HG02981 (cell line): ENCODE data around the gene TSSC4.

Experiments used
- ATAC-seq: cut with Tn5 transposase; IDR thresholded peaks from one replicate; pipeline ENCODE4 v1.9.1; 2021; ENCODE audit warnings: mild to moderate bottlenecking, moderate library complexity; ENCODE audit not compliant: unreplicated experiment

TSSC4 gene

GRCh38 chr11:2368851-2369180 lies 31.7 kb upstream of the TSSC4 start:
- ATAC-seq = no peak

GRCh38 chr11:2369320-2369719 lies 31.2 kb upstream of the TSSC4 start:
- ATAC-seq = no peak

DNA sequence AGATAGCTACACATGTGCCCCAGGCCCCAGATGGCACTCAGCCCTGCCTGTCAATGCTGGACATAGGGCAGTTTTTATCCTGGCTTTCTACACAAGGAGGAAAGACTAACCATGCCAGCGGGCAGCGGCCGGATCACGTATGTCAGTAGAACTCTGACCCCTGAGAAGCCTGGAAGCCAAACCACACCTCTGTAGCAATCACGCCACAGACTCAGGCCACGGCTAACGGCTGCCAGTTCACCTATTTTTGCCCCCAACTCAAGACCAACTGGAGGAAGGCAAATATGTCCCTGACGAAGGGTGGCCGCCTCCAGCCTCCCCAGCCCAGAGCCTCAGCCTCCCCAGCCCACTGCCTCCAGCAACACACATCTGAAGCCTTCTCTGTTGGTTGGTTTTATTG lies 30.7 kb upstream of the TSSC4 start:
- no peak for ATAC-seq

DNA sequence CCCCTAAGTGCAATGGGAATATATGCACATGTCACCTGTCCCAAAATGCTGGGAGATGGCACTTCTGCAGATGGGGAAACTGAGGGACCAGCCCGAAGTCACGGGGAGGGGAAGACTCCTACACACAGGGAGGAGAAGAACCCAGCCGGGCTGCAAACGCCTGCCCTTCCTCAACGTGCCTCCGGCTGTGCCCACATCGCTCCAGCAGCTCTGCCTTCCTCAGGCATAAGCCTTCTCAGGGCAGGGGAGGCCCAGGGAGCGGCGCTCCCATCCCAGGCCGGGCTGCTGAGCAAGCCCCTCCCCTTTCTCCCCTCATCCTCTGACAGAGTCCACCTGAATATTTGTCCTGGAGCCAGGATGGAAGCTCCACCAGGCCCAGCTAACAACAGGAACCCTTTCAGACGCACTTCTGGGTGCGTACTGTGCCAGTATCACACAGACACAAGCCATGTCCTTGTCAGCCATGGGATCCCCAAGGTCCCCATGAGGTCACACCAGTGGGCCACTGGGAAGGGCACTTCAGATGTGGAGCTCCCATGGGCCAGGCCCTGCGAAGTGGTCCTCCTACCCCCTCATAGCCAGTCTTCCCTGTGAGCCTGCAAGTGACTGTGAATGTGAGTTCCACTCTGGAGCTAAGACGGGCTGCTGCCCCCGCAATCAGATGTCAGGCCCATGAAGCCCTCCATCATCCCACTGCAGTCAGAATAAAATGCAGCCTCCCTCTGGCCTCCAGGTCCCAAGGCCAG lies 25.9 kb upstream of the TSSC4 start:
- no peak for ATAC-seq

DNA sequence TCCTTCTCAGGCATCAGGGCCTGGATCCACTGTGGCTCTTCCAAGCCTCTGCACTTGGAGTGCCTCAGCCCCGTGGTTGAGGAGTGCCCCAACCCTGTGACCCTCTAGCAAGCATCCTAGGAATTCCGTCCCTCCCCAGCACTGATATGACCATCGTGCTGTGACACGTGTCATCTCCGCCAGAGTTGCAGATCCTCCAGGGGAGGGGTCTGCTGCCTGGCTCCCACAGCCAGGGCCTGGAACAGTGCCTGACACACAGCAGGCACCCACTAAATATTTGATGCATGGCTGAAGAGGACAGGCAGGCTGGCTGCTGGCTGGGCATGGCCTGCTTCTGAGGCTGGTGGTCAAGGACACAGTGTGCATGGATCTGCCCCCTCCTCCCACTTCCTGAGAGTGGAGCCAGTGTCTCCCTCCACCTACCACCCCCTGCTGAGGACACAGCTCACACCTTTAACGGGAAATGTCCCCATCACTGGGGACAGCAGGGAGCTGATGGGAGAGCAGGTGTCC lies 25.2 kb upstream of the TSSC4 start:
- no peak for ATAC-seq

DNA sequence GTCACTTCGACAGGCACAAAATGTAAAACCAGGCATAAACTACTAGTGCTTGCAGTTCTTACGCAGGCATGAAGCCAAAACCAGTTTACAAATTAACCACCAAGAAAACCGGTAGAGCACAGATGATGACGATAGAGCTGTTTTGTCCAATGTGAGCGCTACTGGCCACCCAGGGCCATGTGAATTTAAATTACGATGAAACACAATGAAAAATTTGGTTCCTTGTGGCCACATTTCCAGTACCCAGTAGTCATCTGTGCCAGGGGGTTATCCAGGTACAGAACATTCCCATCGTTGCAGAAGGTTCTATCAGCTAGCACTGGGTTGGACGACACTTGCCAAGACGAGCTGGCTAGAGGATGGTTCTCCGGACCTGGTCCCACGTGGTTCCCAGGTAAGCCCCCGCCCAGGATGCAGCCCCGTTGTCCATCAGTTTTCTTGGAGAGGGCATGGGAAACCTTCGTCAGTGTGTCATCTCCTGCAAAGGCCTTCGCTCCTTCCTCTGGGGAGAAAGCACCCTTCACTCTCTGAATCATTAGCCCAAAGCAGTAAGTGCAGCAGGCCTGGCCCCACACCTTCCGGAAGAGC lies 24.5 kb upstream of the TSSC4 start:
- ATAC-seq = no peak

GRCh38 chr11:2376751-2377451 lies 23.6 kb upstream of the TSSC4 start, which contains the start of gene CD81:
TSS of gene CD81 (plus strand) at chr11:2377310. CDS start at chr11:2377550, 240 bp downstream.
- peak; percentile 42 for ATAC-seq

- peak; percentile 20 for ATAC-seq
These were observed 22.8 kb upstream of the TSSC4 start for GRCh38 chr11:2377511-2378443.

GRCh38 chr11:2378527-2379210 lies 21.9 kb upstream of the TSSC4 start:
- ATAC-seq = no peak

DNA sequence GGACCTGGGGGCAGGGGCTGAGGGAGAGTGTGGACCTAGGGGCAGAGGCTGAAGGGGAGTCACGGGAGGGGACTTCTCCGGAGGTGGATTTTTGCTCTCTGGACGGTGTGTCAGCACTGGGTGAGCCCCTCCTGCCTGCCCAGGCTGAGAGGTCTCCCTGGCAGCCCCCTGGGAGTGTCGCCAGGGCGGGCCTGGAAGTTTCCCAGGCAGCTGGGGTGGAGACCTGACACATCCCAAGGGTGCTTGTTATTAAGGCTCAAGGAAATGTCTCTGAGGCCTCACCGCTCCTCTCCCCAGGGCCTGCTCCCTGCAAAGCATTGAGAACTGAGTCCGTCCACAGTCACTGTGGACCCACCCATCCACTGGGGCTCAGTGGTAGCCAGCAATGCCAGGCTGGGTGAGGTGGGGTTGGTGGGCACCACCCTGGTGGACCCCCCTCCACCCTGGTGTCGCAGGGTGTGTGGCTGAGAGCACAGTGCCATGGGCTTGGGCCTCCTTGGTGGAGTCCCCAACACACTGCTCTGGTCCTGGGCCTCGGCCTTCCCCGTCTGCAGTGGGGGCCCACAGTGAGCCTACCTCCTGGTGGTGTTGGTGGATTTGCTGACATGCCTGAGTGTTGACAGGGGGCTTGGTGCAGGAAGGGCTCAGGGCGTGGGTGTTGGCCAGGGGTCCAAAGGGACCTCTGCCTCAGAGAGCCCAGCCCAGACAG lies 20.9 kb upstream of the TSSC4 start:
- no peak for ATAC-seq

GRCh38 chr11:2380396-2380795 lies 20.2 kb upstream of the TSSC4 start:
- ATAC-seq = no peak

- ATAC-seq = no peak
These were observed 19.7 kb upstream of the TSSC4 start for GRCh38 chr11:2380807-2381350.

- ATAC-seq = no peak
These were observed 18.9 kb upstream of the TSSC4 start for GRCh38 chr11:2381494-2382128.

- ATAC-seq = no peak
These were observed 18.4 kb upstream of the TSSC4 start for GRCh38 chr11:2382129-2382517.

DNA sequence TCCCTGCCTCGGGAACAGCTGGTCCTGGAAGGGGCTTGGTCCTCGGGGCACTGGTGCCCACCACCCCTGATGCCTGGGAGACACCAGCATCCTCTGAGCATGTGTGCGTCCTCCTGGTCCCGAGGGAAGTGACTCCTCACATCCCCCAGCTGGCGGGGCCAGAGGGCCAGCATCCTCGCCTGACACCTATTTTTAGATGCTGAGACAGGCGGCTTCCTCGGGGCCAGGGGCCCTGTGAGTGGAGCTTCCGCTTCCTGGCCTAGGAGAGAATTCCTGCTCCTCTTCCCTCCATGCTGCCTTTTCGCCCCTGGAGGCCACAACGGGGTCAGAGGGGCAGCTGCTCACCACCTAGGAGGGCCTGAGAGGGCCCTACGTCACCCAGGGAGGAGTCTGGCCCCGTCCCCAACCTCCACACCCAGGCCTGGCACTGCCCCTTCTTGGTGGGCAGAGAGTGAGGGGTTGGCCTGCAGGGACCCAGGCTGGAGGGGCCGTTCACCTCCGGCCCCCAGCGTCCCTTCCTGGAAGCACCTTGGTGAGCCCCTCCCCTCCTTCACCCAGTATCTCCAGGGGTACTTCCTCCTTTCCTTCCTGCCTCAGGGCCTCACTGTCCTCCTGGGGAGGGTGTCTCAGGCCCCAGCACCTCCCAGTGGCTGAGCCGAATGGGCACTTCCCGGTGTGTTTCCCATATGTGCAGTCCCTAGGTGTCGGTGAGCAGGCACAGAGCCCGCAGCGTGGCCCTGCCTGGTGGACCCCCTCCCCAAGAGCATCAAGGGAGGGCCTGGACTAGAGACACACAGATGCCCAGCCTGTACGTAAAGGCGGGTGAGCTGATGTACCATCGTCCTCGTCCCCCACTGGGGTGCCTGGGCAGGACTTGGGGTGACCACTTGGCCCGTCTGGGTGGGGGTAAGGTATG lies 17.4 kb upstream of the TSSC4 start:
- ATAC-seq = no peak

DNA sequence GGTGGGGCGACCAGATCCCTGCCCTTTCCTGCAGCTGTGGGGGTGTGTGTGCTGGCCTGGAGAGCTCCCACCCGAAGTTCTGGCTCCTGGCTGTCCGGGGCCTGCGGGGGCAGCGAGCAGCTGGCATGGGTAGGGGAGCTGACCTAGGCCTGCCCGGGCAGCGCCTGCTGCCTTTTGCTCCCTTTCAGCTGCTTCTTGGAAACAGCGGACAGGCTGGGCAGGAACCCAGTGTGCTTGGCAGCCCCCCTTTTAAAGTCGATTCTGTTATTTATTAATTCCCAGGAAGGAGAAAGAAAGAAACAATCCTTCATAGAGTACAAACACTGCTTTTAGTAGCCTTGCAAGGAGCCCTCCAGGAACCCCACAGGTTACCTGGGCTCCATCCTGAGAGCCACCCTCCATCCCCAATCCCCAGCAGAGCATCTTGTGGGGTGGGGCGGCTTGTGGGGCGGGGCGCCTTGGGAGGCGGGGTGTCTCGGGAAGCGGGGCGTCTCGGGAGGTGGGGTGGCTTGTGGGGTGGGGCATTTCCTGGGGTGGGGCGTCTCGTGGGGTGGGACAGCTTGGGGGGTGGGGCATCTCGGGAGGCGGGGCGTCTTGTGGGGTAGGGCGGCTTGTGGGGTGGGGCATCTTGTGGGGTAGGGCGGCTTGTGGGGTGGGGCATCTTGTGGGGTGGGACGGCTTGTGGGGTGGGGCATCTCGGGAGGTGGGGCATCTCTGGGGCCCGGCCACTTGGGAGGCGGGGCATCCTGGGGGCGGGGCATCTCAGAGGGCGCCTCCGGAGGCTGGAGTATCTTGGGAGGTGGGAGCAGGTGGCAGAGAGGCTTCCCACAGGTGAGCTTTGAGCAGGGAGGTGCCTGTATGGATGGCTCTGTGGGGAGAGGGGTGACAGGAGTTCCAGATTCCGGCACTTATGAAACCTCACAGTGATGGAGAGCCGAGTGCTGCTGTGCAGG lies 16.4 kb upstream of the TSSC4 start:
- ATAC-seq = no peak
